ENCODE results near the gene C1QTNF6. TPM values are rescaled to one million over a fixed set of nuclear protein-coding genes. Genes with fewer than 3 reads are reported as not detected.

Gene C1QTNF6
- total RNA-seq, 1 donor from 2014 or later = 5.3 TPM

DNA sequence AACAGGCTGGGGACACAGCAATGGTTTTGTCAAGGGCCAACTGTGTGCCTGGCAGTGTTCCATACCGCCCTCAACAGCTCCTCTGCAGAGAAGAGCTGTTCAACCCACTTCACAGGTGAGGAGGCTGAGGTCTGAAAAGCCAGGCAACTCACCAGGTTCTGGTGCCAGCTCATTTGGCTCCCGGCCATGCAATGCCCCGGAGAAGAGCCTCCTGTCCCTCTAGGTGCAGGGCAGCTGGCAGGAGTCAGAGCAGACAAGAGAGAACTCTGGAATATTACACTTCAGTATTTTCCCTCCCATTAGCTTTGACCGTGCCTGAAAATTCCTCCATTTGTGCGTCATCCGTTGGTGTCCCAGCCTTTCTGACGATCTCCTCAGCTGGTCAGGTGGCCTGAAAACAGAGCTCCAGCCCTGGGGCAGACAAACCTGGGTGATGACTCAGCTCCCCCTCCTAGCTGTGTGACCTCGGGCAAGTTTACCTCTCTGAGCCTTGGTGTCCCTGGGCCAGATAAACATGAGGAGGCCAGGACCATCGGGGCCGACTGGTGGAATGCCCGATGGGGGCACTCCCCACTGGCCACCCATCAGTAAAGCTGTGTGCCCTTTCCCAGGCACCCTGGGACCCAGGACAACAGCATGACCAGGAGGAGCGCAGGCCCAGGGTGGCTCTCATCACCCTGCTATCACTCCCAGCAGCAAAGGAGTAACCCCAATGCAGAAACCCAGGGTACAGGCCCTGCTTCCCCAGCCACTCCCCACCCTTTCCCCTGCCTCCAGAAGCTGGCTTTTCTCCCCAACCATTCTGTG is 9.6 kb upstream of the C1QTNF6 start:
- peak overlapping the region; percentile 91 for H3K27ac ChIP-seq
- DNase-seq = peak; percentile 71

DNA sequence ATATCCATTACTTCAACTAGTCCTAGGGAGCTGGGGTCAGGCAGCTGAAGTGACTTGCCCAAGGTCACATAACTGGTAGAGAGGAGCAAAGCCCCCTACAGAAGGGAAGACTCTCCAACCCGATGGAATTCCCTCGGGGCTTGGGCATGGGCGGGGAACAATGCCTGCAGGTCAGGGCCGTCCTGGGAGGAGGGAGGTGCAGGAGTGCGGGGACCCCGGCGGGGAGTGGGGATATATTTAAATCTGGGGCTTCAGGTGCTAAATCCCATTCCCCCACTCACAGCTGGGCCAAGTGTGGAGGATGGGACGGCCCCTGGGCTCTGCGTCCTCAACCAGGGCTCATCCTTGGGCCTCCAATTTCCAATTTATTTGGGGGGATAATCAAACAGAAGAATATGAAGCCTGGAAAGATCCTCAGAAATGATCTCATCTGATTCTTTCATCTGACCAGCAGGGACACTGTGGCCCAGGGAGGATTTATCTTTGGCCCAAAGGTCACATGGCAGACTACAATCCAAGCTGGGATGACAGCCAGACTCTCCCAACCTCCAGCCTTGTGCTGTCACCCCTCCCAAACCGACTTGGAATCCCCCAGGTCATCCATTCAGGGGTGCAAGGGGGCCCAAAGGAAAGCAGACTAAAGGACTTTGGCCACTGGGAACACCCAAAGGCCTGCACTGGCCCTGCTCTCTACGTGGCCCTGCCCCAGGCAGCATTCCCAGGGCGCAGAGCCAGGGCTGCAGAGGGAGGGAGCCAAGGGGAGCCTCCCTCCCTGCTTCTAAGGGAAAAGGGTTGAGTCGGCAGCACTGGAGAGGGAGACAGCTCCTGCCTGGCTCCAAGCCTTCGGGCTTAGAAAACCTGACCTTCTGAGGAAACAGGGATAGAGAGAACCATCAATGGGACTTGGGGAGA is 8.7 kb upstream of the C1QTNF6 start:
- peak; percentile 80 for DNase-seq
- ATAC-seq = peak; percentile 47 to 61
- Histone ChIP-seq H3K27me3 (ENCODE audit: low read depth) (no peaks in the 10 kb centered on the region), H3K27ac (peak overlapping the region; percentile 91), H3K4me1 (peaks cover 51% of the 10 kb centered on the region), H3K36me3 (no peaks in the 10 kb centered on the region), H3K4me3 (no peak overlapping the region), H3K9me3 (no peaks in the 10 kb centered on the region)
- intact Hi-C loops (cut with DNase I) = no loop called here
- TF ChIP-seq, protein P1, sequence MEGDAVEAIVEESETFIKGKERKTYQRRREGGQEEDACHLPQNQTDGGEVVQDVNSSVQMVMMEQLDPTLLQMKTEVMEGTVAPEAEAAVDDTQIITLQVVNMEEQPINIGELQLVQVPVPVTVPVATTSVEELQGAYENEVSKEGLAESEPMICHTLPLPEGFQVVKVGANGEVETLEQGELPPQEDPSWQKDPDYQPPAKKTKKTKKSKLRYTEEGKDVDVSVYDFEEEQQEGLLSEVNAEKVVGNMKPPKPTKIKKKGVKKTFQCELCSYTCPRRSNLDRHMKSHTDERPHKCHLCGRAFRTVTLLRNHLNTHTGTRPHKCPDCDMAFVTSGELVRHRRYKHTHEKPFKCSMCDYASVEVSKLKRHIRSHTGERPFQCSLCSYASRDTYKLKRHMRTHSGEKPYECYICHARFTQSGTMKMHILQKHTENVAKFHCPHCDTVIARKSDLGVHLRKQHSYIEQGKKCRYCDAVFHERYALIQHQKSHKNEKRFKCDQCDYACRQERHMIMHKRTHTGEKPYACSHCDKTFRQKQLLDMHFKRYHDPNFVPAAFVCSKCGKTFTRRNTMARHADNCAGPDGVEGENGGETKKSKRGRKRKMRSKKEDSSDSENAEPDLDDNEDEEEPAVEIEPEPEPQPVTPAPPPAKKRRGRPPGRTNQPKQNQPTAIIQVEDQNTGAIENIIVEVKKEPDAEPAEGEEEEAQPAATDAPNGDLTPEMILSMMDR (IDR thresholded peaks at IDR 0.05) = no peak

More for the DNA sequence above, 9.6 kb upstream of the C1QTNF6 start:
- intact Hi-C loops (cut with DNase I) = no loop called here
- Histone ChIP-seq H3K36me3 (no peaks in the 10 kb centered on the region), H3K27me3 (ENCODE audit: low read depth) (no peaks in the 10 kb centered on the region), H3K4me3 (peak overlapping the region; percentile 78), H3K4me1 (peaks cover 46% of the 10 kb centered on the region), H3K9me3 (no peaks in the 10 kb centered on the region)
- TF ChIP-seq, protein P1 (IDR thresholded peaks at IDR 0.05) = no peak
- ATAC-seq = peak; percentile 5 to 41

DNA sequence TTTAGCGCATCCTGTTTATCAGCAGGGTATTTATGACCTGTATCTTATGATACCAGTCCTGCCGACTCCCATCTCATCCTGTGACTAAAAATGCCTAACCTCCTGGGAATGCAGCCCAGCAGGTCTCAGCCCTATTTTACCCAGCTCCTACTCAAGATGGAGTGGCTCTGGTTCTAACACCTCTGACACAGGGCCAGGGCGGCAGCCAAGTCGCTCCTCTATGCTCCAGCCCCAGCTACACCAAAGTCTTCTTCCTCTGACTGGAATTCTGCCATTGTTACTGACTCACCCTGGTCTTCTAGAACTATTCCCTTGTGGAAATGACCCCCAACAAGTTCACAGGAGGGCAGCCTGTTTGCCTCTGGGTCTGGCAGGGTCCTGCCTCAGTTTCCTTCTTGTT is 7.9 kb upstream of the C1QTNF6 start:
- ATAC-seq = no peak
- H3K4me3 ChIP-seq = no peak overlapping the region
- no peaks in the 10 kb centered on the region for H3K36me3 ChIP-seq
- no peak for DNase-seq
- no peaks in the 10 kb centered on the region for H3K27me3 ChIP-seq (ENCODE audit: low read depth)
- peak overlapping the region; percentile 91 for H3K27ac ChIP-seq
- intact Hi-C loops (cut with DNase I) = no loop called here
- no peaks in the 10 kb centered on the region for H3K9me3 ChIP-seq
- TF ChIP-seq, protein P1 (IDR thresholded peaks at IDR 0.05) = no peak
- peaks cover 51% of the 10 kb centered on the region for H3K4me1 ChIP-seq

DNA sequence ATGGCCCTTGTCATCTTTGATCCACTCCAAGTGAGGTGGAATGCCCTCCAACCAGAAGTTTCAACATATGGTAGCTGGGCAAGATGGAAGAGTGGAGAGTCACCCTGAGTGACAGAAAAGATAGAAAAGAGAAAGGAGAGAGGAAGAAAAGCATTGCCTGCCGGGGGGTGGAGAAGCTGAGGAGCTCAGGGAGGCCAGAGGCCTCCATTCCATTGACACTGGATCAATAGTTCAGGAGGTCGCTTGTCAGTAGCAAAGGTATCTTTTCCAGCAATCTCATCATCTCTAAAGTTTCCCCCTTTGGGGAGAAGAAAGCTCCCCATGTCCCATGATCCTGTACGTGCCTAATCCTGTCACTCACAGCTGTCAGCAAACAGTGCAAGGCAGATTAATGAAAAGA is 6.7 kb upstream of the C1QTNF6 start:
- peak; percentile 6 for DNase-seq

DNA sequence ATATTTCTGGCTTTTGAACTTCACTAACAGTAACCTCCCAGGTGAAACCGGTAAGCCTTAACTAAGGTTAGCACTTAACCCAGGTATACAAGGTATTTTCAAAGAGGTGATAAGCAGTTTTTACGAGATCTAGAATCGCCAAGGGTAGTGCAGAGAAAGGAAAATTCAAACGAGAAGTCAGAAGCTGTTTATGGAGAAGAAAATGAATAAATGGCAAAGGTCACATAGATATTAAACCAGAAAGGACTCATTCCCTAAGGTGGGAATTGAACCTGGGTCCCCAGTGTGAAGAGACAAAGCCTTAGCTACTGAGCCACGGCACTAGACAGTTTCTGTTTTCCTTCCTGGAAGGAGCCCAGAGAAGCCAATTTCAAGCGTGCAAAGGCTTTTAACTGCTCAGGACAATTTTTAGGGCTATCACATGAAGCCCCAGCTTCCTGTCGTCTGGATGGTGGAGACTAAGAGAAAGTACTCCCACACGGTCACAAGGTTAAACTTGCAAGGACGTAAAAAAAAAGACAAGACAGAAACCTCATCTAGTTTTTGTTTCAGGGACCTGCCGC is 5.7 kb upstream of the C1QTNF6 start:
- no peaks in the 10 kb centered on the region for H3K9me3 ChIP-seq
- DNase-seq (peak; percentile 46), ATAC-seq (no peak)
- H3K36me3 ChIP-seq = no peaks in the 10 kb centered on the region
- H3K4me3 ChIP-seq = no peak overlapping the region
- TF ChIP-seq, protein P1 (IDR thresholded peaks at IDR 0.05) = no peak
- intact Hi-C loops (cut with DNase I) = no loop called here
- no peak overlapping the region for H3K27ac ChIP-seq
- H3K4me1 ChIP-seq = peaks cover 64% of the 10 kb centered on the region
- H3K27me3 ChIP-seq (ENCODE audit: low read depth) = no peaks in the 10 kb centered on the region

More for the DNA sequence above, 6.7 kb upstream of the C1QTNF6 start:
- TF ChIP-seq, protein P1 (IDR thresholded peaks at IDR 0.05) = no peak
- intact Hi-C loops (cut with DNase I) = no loop called here
- H3K4me1 ChIP-seq = peaks cover 57% of the 10 kb centered on the region
- H3K27me3 ChIP-seq (ENCODE audit: low read depth) = no peaks in the 10 kb centered on the region
- no peak overlapping the region for H3K27ac ChIP-seq
- H3K36me3 ChIP-seq = no peaks in the 10 kb centered on the region
- H3K4me3 ChIP-seq = no peak overlapping the region
- ATAC-seq = no peak
- H3K9me3 ChIP-seq = no peaks in the 10 kb centered on the region

Measured in lower lobe of right lung (tissue), 2 donors.